Hematopoietic multipotent progenitor cell treated with erythropoietin and hydrocortisone succinate and interleukin-3 and kit ligand, for 8 days (in vitro differentiated cells): ENCODE measurements around the gene TSLP.

ENCODE experiments used
- DNase-seq: peaks from one replicate; pipeline ENCODE4 v3.0.0-alpha.2; 2015

TSLP gene

GRCh38 chr5:111071413-111071812 lies at the start of gene TSLP:
Gene TSLP (plus strand): TSS chr5:111071713. CDS start chr5:111071891, 178 bp downstream.
- DNase-seq = no peak

DNA sequence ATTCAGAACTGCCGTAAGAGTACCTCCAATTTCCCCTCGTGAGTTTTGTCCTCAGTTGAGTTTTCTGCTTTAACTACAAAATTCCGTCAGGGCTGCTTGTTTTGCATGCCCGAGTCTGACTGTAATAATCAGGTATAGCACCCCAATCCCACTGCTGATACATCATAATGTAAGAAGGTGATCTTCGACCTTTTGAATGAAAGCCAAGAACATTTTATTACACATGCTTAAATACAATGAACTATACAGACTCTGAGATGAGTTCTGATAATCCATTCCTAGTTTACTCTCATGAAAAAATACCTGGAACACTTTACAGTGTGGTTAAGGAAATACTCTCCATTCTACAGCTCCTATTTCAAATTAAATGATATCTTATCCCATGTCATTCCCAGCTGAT lies 49.2 kb upstream of the TSLP start:
- no peak for DNase-seq

- no peak for DNase-seq
Observed at GRCh38 chr5:111028865-111029264, 42.6 kb upstream of the TSLP start.

GRCh38 chr5:111043712-111044506 lies 27.6 kb upstream of the TSLP start:
- no peak for DNase-seq

DNA sequence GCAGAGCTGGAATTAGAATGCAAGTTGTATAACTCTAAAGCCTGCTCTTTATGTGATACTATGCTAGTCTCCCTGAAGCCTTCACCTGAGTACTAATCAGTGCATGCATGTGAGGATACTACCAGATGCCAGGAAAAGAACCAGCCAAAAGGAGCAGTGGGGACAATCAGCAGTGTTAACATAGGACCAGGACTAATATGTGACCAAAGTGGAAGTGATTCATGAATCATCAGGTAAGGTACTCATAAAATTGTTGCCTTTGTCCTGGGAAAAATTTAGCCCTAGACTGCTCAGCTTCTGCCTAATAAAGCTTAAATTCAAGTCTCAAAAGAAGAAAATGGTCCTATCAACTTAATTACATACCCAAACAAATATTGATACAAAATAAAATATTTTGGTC lies 13.4 kb upstream of the TSLP start:
- DNase-seq = no peak

- DNase-seq = no peak
Observed at GRCh38 chr5:111060169-111060568, 11.3 kb upstream of the TSLP start.

DNA sequence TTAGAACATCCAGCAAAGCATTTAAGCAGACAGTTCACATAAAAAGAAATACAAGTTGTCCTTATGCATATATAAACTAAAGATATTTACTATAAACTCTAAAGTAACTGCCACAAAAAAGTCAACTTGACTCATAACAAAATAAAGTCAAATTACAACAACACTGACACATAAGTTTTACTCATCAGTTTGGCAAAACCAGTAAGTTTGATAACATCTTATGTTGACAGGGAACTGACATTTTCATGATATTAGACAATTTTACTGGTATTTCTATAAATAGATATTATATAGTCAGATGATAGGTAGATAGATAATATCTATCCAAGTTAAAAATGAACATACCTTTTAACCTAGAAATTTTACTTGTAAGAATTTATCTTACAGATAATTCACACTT lies 9.9 kb upstream of the TSLP start:
- DNase-seq = no peak

GRCh38 chr5:111063709-111064322 lies 7.7 kb upstream of the TSLP start:
- no peak for DNase-seq

- no peak for DNase-seq
Observed at GRCh38 chr5:111066261-111066938, 5.1 kb upstream of the TSLP start.

- DNase-seq = no peak
Observed at GRCh38 chr5:111068213-111068612, 3.3 kb upstream of the TSLP start.

DNA sequence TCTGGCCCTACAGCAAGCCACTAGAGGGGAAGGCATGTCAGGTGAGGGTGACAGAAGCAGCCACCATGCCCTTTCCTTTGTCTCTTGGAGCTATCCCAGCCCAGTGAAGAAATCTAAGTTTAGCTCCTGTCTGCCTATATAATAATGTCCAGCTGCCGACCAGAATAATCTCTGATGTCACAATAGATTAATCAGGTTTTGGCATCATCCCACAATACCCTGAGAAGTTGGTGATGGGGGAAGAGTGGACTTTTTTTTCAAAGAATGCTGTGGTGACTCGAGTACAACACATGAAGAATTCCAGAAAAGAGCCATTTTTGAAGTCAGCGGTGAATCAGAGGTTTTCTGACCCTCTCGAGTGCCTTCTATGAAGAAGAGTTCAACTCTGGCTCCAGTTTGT lies 1.7 kb upstream of the TSLP start:
- DNase-seq = no peak

- no peak for DNase-seq
Observed at GRCh38 chr5:111070272-111071134, 1.0 kb upstream of the TSLP start.

DNA sequence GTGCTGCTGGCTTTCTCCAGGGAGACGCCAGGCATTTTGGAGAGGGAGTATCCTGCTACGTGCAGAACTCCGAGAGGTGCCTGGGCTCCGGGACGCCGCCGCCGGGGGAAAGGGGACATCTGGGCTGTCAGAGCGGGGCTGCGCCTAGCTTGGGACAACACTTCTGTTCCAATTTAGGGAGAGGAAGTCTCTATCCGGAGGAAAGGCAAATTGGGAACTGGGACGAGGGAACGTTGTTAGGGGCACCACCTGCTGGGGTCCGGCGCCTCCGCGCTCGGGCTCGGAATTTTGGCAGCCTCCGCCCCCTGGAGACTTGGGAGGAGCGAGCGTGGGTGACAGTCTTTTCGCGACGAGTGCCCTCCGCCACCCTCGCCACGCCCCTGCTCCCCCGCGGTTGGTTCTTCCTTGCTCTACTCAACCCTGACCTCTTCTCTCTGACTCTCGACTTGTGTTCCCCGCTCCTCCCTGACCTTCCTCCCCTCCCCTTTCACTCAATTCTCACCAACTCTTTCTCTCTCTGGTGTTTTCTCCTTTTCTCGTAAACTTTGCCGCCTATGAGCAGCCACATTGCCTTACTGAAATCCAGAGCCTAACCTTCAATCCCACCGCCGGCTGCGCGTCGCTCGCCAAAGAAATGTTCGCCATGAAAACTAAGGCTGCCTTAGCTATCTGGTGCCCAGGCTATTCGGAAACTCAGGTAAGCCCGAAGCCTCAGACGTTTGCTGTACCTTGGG lies 1.6 kb downstream of the TSLP start:
- peak; percentile 61 for DNase-seq

DNA sequence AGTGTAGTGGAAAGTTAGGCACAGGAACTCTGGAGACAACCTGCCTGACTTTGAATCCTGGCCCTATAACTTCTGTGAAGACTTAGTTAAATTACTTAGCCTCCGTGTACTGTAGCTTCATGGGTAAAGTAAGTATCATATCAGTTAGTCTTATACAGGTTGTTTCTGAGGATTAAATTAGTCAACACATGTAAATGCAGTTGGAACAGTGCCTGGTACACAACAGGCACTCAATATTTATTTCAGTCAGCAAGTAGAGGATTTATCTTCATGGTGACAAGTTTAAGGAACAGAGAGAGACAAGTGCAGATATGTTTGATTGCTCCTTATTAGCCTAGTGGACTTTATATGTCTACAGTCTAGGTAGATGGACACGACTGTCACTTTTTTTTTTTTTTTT lies 2.7 kb downstream of the TSLP start:
- no peak for DNase-seq

DNA sequence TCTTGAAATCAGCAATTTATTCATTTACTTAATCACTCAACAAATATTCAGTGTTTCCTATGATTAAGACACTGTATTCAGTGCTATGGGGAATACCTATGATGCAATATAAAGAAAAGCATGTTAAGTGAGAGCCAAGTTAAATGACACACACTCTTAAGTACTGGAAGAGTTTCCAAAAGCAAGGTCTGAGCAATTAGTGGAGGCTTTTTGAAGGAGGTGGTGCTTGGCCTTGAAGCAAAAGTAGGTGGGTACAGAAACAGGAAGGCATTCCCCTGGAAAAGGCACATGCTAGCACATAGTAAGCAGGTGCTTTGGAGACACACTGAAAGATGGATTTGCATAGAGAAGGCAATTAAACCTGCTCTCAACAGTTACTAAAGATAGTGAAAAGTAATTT lies 4.0 kb downstream of the TSLP start:
- DNase-seq = no peak

- no peak for DNase-seq
Observed at GRCh38 chr5:111076091-111076490, 4.6 kb downstream of the TSLP start.

DNA sequence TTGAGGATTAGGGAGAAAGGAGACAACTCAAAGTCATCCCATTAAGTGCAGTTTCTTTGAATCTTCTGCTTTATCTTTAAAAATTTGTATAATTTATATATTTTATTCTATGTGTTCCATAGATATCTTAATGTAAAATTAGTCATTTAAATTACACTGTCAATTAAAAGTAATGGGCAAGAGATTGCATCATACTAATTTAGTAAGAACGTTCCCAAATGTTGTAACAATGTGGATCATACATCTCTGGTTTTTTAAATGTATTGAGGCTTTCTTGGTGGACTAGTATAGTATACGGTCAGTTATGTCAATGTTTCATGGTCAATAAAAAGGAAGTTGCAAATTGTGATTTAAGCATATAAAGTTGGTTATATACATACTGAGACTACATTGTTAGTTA lies 6.2 kb downstream of the TSLP start:
- DNase-seq = no peak

DNA sequence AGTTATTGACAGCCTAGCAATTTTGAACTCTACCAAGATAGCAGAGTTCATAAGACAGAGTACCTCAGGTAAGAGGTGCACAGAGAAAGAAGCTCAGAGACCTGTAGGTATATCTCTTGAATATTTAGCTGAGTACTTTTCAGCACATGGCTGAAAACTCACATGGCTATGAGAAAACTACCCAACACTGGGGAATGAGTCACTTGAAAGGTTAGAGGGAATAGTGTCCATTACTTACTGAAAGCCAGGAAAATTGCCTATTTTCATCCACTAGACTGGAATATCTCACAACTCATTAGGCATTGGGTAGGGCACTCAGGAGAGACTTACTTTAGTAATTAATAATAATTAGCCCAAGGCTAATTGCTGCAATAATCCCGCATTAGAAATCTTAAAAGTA lies 8.3 kb downstream of the TSLP start:
- DNase-seq = no peak

DNA sequence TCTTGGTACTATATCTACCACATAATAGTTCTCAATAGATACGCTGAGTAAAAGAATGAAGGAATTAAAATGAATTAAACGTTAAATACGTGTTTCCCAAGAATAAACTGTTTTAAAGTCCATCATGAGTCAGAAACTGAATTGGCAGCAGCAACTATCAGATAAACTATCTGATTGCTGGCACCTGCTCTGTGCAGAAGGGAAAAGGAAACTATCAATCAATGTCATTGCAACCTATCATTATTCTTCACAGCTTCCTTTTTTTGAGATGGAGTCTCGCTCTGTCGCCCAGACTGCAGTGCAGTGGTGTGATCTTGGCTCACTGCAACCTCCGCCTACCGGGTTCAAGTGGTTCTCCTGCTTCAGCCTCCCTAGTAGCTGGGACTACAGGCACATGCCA lies 11.8 kb downstream of the TSLP start:
- peak; percentile 10 for DNase-seq

- DNase-seq = peak; percentile 94
Observed at GRCh38 chr5:111092062-111092853, 20.7 kb downstream of the TSLP start, which contains the start of gene WDR36. Gene WDR36 (plus strand): TSS chr5:111092348. CDS start chr5:111092457, 109 bp downstream.

DNA sequence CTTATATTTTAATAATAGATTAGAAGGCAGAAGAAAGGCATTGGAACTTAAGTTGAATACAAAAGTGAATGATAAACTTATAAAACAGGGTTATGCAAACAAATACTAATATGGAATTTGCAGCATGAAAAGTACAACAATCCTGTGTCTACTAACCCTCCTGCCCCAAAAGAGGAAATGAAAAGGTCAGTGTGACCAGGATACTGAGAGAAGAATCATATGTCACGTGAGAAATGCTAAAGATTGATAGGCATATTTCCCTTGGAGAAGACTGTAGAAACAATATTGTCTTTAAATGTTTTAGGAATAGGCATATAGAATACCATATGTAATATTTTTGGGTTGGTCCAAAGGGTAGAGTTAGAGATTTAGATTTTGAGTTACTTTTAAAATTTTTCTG lies 24.5 kb downstream of the TSLP start:
- DNase-seq = no peak
